ENCODE data around the gene ALPP.

- no peak for TF ChIP-seq POLR2A (IDR thresholded peaks at IDR 0.05; ENCODE audit: low read depth, low read length)
- TF ChIP-seq POLR2AphosphoS5 (IDR thresholded peaks at IDR 0.05; ENCODE audit: low read depth, low read length) = no peak
- no peak for TF ChIP-seq SPI1 (IDR thresholded peaks at IDR 0.05; ENCODE audit: low read depth, low read length)
Measured at GRCh38 chr2:232332940-232333259, 45.7 kb upstream of the ALPP start.

Measured in GM12891 (cell line).